HPDE6-E6E7 (cell line): ENCODE data around the gene STX18.
"Not testable (repeated sequence)": the region's sequence is repeated elsewhere in the genome, so short reads cannot be mapped to it uniquely, and the experiment has no call there.

Source experiments
- DNase-seq: peaks from one replicate; pipeline ENCODE4 v3.0.0; 2011; ENCODE audit warnings: missing footprints; ENCODE audit errors: extremely low spot score

Gene STX18

DNA sequence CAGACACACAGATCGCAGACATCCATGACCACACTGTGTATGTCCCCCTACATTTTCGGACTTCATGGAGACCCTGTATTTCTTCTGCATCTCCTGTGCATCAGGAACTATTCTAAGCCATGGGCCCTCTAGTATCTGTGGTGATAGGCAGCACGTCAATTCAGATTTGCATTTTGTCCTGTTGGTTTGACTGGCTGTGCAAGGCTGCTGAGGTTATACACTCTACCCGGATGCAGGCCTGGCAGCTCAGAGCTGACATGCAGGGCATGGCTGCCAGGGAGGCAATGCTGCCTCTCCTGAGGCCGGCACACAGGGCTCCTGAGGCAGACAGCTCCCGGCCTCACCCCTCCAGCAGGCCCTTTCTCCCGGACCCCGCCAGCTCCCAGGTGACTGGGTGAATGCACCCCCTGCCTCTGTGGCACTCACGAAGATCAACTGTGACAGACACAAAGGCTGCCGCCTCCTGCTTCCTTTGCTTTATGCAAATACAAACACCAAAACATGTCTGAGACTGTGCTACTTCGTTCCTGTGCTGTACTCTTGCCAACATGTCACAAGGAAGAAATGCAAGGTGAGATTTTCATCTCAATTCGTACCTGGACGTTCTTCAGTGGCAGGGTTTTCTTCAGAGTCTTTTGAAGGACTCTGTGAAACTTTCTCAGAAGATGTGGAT is 103.9 kb downstream of the STX18 start:
- DNase-seq: no peak

- DNase-seq: no peak
Observed at GRCh38 chr4:4436244-4436823, 105.5 kb downstream of the STX18 start.

GRCh38 chr4:4433941-4434340 is 107.9 kb downstream of the STX18 start:
- no peak for DNase-seq

- no peak for DNase-seq
Observed at GRCh38 chr4:4432341-4433125, 109.3 kb downstream of the STX18 start.

- peak; percentile 79 for DNase-seq
Observed at GRCh38 chr4:4430492-4431195, 111.2 kb downstream of the STX18 start.

DNA sequence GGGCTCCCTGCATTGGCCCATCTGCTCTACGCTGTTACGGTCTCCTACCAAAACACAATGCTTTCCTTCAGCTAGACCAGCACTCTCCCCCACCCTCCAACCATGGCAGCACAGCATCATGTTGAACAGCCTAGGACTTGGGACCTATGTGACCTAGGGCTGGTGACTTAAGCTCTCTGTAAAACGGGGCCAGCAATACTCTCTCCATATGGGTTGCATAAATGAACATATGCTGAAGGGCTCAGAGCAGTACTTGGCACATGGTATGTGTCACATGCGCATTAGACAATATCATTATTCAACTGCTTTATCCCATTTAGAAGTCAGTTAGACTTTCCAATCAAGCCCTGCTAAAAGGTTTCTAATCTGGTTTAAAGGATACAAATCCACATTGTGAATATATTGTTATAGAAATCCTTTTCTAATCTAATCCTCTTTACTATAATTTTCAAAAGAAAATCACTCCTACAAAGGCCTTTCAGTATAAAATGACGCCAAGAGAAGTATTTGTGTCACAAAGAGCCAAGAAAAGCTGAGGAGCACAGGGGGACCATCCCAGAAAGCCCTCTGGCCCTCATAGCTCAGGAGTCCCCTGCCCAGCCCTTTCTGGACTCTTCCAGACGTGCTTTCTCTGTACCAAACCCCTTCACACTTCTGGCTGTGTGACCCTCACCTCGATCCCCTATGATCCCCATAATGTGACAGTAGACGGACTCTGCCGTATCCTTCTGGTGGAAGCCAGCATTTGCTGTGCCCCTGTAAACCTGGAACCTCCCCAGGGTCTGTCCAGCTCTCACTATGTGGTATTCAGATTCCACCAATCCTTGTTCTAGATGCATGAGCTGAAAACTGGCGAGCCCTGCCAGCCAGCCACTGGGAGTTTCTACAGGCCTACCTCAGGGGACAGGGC is 112.6 kb downstream of the STX18 start:
- no peak for DNase-seq

- DNase-seq: no peak
Observed at GRCh38 chr4:4427886-4428285, 114.0 kb downstream of the STX18 start.

DNA sequence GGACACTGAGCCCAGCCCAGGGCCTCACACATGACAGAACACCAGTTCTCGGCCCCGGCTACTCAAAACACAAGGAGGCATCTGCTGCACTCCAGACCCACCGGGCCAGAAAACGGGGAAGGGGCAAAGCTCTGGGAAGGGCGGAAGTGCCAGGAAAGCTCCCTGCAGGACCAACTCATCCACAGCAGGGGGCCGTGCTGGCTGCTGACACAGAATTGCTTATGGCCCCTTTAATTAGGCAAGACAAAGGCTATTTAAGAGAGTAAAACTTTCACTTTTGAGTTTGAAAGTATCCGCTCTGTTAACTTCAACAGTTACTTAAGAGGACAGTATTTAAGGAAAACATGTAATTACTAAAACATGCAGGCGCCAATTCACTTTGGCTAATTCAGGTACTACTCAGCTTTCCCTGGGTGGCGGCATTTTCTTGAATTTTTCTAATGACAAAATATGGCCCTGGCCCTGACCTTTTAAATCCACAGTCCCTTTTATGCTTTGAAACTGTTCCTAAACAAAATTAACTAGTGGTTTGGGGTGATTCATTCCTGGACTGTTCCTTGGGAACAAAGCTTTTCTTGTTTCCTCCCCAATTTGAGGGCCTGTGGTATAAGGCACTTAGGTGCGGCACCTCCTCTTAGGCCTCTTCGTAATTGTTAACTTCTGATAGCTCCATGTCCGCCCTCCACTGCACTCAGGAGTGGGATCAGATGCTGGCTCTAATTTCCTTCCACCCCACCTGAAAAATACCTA is 114.6 kb downstream of the STX18 start:
- DNase-seq: no peak

DNA sequence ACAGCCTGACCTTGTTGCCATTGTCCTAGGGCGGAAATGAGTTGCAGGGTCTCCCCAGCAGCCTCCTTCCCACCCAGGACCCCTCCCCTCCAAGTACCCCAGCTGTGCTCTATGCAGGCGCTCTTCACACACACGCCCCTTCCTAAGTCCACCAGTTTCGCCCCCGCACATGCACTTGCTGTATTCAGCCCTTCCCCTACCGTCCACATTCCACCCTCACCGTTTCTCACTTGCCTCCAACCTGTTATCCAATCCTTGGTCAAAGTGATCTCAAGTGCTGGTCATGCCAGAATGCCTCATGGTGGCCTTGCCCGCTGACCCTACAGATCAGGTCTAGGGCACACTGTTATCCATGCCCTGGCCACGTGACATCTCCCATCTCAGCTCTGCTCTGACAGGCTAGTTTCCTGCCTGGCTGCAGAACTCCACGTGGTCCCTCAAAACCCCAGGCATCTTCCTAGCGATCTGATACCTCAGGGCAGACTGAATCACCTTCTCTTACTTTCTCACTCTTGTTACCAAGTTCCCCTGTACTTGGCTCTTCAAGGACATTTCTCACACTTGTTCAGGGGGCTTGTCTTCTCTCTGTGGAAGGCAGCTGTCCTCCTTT is 115.2 kb downstream of the STX18 start:
- no peak for DNase-seq

DNA sequence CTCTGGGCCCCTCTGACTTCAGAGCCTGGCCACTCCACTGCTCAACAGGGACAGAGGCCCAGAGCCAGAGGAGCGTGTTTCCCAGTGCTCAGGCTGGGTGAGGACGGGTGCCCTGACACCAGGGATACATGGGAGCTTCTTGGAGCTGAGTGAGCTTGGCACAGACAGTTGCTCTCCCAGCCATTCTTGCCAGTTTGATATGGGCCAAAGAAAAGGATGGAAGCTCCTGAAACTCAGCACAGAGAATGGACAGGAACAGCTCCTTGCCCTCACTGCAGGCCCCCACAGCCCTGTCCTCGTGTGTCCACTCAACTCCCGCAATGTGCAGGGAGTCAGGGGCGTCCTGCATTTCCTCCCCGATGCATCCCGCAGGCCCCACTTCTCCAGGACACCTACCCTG is 116.2 kb downstream of the STX18 start:
- no peak for DNase-seq

DNA sequence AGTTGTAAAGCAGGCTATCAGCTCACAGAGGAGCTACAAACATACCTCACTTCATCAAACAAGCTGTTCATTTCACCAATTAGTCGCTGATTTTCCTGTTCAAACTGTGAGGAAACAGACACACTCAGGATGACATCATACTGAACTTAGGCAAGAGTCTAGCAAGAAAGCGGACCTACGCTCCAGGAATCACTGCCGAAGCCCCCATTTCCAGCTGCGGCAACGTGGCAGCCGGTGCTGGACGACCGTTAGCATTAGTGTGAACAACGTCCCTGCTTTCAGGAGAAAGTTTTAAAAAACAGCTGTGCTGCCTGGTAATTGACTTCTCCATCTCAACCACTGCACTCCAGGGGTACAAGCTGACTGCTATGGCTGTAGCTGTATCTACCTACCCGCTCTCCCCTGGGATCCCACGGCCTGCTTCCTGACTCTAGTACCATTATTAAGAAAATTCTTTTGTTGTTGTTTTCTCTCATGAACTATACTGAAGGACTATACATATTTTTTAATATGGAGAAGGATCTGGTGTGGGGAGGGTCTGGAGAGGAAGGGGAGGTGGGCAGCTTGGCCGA is 116.6 kb downstream of the STX18 start:
- no peak for DNase-seq

DNA sequence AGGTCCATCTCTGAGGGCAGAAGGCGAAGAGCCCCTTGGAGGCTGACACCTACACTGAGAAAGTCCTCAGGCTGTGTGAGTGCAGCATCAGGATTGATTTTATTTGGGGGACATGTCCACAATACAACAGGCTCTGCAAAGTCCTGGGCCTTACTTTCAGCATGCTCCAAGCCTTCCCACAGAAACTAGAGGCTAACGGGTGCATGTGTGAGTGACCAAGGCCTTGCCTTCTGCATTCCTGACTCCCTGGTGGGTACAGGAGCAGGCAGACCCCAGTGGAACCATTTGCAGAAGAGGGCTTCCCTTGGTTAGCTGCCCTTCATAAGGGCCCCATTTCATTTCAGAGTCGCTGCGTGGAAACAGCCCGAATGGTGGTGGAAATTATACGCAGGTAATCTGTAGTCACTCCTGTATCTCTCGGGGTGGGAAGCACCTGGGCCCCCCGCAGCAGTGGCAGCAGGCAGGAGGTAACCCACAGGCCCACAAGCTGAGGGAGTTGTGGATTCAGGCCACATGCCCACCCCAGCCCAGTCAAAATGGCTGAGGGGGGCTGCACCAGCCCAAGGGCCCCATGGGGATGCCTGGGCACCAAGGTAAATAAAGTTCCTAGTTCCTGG is 117.2 kb downstream of the STX18 start:
- no peak for DNase-seq

DNA sequence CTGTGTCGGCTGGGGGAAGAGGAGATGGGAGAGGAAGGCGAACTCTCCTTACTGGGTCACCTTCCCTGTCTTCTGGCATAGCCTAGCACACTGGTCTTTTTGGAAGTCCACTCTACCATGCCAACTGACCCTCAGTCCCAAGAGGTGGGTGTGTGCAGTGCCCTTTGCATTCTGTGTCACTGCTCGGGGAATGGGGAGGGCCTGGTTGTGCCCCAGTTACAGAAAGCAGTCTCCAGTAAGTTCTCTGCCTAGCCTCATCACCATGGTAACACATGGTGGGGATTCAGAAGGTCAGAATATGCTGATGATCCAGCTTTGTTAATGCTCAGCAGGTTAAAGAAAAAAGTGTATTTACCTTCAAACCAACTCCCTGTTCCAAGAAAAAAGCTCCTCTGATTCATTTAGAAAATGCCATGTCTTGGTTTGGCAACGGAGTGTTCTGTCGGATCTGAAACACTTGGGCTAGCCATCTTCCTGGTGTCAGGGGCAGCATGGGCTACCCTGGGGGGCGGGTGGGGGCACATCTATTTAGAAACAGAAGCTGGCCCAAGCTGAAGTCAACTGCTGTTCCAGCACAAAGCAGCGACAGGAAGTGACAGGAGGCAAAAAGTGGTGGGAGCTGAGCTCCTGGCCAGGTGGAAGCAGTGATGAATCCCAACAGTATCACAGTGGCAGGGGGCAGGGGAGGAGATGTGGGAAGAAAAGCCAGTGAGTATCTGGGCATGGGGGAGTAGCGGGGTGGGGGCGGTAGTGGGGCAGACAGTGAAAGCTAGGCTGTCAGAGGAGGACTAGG is 117.9 kb downstream of the STX18 start:
- no peak for DNase-seq

DNA sequence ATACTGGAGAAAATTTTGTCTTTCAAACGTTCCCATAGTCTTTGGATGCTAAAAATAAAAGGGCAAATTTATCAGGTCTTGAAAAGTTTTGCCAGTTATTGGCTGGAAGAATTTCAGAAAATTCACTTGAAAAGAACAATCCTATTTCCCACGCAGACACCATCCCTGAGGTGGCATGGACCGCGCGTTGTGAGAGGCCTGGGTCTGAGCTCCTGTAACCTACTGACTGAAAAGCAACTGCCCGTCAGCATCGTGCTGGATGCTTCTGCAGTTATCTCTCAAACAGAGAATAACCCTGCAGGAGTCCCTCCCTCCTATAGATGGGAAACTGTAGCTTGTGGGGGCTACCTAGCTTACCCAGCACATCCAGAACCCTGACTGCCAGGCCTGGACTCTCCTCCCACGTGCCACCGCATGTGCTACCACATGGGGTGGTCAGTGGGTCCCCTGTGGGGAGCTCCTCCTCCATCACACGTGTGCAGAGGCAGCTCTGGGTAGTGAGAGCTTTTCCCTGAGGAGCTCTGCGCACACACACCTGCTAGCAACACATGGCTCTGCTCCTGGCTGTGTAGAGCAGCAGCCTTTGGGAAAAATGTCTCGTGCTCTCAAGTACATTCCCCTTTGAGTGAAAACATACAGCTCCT is 118.9 kb downstream of the STX18 start:
- DNase-seq: no peak

GRCh38 chr4:4422117-4422516 is 119.7 kb downstream of the STX18 start:
- DNase-seq: not testable (repeated sequence)

- DNase-seq: no peak
Observed at GRCh38 chr4:4421356-4421755, 120.5 kb downstream of the STX18 start.

GRCh38 chr4:4420421-4420820 is 121.4 kb downstream of the STX18 start:
- DNase-seq: no peak

GRCh38 chr4:4419896-4420295 is 122.0 kb downstream of the STX18 start:
- DNase-seq: no peak
